Left forelimb (tissue), 1 donor: ENCODE measurements around the gene NANOGP8.

ENCODE experiments used
- DNase-seq: peaks from one replicate; pipeline ENCODE4 v3.0.0-alpha.2; 2018; ENCODE audit warnings: low spot score

Gene NANOGP8

GRCh38 chr15:35058534-35059054, 26.5 kb downstream of the NANOGP8 start:
- DNase-seq: no peak

DNA sequence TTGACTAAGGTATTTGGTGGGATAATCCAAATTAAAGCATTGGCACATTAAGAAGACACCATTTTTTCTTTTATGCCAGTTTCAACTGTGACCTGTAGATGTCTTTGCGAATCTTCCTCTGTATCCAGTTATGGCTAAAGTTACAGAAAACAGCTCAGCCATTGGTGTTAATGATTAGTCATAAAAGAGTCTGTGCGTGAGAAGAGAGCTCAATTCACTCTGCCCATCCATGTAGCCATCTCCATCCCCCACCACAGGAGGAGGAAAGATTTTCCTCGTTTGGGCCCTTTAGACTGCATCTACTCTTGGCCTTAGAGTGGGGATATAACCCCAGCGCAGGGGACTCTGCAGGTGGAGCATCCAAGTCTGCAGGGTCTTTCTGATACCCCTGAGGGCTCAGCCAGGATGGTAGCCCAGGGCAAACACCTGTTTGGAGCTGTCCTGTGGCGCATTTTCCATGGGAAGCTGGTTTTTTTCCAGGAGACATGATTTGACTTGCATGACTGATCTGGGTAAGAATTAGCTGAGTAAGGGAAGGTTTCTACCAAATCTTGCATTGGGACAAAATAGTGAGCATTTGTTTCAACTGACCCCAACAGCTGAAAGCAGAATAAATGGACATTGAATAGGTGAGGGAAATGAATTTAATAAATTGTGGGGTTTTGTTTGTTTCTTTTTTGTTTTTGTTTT, 29.5 kb downstream of the NANOGP8 start:
- DNase-seq: no peak

DNA sequence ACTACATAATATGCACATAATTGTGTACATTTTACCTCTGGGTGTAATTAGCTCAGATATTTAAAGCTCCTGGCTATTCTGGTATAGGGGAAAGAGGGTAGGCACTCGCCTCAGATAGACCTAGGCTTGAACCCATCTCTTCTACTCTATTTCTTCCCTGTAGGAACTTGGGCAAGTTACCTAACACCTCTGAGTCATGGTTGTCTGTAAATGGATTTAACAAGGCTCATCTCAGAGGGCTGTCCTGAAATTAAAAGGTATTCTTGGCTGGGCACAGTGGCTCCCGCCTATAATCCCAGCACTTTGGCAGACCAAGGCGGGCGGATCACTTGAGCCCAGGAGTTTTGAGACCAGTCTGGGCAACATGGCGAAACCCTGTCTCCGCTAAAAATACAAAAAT, 30.7 kb downstream of the NANOGP8 start:
- DNase-seq: no peak

DNA sequence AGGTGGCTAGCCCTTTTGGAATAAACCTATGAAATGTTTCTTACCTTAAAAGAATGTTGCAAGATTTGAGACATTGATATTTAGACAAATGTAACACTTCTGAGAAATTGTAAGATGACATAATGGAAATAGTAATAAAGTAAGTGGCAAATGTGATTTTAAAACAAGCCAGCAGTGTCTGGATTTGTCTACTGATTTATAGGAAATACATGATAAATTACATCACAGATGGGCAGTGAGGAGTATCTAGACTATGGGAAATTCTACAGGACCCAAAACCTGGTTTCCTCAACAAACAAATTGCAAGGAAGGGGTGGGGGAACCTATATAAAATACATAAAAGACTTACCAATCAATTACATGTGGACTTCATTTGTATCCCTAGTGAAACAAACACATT, 37.1 kb downstream of the NANOGP8 start:
- DNase-seq: no peak

DNA sequence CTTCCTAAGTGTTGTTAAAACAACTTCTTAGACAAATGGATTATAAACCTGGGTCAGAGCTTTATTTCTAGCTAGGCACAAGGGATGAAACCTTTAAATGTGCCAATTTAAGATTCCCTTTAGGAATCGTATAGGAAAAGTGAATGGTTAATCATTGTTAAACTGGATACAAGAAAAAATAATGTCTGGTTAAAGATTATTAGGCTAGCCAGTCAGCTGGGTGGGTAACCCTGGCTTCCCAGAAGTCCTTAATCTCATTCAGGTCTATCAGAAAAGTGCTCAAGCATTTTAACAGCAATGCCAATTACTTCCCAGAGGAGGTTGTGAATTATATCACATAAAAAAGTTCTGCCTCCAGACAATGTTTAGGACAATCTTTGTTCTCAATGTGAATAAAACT, 37.6 kb downstream of the NANOGP8 start:
- DNase-seq: no peak

- DNase-seq: no peak
Observed at GRCh38 chr15:35043373-35044095, 41.6 kb downstream of the NANOGP8 start.

DNA sequence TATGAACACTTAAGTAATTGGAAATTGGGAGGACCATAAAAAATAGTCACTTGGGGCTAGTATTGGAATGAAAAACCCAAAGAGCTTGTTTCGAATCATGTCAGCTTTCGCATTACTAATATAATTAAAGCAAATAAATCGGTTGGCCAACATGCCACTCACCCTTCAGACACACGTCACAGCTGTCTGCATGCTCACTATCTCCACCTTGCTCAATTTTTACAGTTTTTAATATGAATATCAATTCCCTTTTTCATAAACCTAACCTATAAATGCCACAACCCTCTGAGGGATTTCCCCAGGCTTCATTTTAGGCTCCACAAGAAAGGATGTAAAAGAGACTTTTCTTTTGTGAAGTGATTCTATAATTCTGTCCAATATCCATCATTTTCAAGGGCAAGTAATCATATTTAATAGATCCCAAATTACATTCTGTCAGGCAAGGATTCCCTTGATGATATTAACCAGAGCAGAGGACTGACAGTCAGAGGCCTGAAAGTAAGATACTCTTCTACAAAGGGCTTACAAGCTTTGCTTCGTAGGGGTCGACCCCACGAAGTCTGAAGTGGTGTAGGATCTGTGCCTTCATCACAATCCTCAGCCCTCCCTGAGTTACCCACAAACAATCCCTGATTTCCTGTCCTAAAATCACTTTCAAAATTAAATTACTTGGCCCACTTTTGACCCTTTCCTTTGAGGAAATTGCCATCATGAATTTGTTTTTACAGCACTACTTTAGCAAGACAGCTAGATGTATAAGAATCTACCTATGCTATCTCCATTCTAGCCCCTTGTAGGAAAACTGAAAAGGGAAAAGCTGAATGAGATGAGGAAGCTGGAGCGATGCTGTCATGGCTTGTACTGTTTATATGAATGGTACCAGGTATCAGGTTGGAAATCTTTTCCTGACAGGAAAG, 44.5 kb downstream of the NANOGP8 start:
- DNase-seq: no peak

DNA sequence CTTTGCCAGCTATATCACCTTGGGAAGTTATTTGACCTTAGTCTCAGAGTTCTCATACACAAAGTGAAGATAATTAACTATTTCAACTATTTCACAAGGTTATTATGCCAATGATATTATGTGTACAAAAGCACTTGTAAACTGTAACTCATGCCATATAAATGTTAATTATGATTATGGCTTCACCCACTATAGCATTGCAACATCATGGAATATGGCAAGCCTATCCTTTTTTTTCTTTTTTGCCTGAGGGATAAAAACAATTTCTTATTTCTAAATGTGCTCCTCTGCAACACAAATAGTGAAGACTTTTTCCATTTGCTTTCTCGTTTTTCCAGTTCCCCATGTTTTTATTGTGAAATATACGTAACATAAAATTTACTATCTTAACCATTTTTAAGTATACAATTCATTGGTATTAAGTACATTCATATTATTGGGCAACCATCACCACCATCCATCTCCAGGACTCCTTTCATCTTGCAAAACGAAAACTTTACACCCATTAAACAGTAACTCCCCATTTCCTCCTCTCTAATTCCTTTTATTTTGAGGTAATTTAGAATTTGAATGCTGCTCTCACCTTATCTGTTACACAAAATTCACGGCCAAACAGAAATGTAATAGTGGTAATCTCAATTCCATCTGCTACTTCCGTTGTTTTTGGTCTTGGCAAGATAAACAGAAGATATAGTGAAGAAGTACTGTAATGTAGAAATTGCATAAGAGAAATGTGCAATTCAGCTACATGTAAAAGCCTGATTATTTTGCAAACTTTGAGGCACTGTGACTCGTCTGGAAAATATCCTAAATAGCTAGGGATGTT, 46.3 kb downstream of the NANOGP8 start:
- no peak for DNase-seq
